Measurements from ENCODE around the gene FYB1.

DNA sequence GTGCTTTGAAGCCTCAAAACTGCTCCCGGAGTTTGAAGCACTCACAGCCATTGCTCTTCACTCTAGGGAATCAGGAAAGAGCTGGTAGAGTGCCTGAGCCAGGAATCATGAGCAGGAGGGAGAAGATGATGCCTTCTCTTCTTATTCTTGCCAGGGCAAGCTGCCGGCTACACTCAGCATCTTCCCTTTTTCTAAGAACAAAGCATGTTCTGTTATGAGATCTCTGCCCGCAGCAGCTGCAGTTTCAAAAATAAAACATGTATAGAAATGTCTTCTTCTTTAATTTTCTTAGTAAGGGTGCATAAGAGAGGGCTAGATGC is 87.3 kb downstream of the FYB1 start:
- TF ChIP-seq, protein P1, sequence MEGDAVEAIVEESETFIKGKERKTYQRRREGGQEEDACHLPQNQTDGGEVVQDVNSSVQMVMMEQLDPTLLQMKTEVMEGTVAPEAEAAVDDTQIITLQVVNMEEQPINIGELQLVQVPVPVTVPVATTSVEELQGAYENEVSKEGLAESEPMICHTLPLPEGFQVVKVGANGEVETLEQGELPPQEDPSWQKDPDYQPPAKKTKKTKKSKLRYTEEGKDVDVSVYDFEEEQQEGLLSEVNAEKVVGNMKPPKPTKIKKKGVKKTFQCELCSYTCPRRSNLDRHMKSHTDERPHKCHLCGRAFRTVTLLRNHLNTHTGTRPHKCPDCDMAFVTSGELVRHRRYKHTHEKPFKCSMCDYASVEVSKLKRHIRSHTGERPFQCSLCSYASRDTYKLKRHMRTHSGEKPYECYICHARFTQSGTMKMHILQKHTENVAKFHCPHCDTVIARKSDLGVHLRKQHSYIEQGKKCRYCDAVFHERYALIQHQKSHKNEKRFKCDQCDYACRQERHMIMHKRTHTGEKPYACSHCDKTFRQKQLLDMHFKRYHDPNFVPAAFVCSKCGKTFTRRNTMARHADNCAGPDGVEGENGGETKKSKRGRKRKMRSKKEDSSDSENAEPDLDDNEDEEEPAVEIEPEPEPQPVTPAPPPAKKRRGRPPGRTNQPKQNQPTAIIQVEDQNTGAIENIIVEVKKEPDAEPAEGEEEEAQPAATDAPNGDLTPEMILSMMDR (conservative IDR thresholded peaks at IDR 0.05; ENCODE audit: low read depth, low read length) = no peak
- no peak for TF ChIP-seq EZH2phosphoT487 (IDR thresholded peaks at IDR 0.05; ENCODE audit: borderline replicate concordance, low read length)

All from PC-3 (cell line).